ENCODE measurements around the gene NCKAP1.
"Not testable (repeated sequence)": the region's sequence is repeated elsewhere in the genome, so short reads cannot be mapped to it uniquely, and the experiment has no call there.

Gene NCKAP1

DNA sequence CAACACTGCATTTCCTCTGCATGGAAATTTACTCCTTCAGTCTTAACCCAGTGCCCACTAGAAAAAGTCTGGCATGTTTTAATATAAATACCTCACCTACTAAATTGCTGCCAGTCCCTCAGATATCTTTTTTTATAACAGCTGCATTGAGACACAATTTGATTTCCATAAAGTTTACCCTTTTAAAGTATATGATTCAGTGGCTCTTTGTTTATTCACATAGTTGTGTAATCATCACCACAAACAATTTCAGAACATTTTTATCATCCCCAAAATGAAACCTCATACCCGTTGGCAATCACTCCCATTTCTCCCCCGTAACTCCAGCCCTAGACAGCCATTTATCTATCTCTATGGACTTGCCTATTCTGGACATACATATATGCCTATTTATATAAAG is 154.8 kb downstream of the NCKAP1 start:
- no peak for DNase-seq (ENCODE audit: low read depth, low spot score)
- no peak for TF ChIP-seq CTCF (IDR thresholded peaks at IDR 0.05; ENCODE audit: insufficient read depth, low read length, missing control alignments)
- ChIA-PET CTCF (no interaction called here), POLR2A (no interaction called here)
- H3K4me3 ChIP-seq (ENCODE audit: low read depth, low read length), result no peak overlapping the region

DNA sequence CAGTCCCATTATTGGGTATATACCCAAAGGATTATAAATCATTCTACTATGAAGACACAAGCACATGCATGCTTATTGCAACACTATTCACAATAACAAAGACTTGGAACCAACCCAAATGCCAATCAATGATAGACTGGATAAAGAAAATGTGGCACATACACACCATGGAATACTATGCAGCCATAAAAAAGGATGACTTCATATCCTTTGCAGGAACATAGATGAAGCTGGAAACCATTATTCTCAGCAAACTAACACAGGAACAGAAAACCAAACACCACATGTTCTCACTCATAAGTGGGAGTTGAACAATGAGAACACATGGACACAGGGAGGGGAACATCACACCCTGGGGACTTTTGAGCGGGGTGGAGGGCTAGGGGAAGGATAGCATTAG is 158.2 kb downstream of the NCKAP1 start:
- H3K4me3 ChIP-seq (ENCODE audit: low read depth, low read length); CTCF ChIA-PET; DNase-seq (ENCODE audit: low read depth, low spot score); POLR2A ChIA-PET: not testable (repeated sequence)

GRCh38 chr2:182876653-182877052 is 161.6 kb downstream of the NCKAP1 start:
- H3K4me3 ChIP-seq (ENCODE audit: low read depth, low read length); POLR2A ChIA-PET; DNase-seq (ENCODE audit: low read depth, low spot score); CTCF ChIA-PET: not testable (repeated sequence)

GRCh38 chr2:182870227-182870626 is 168.0 kb downstream of the NCKAP1 start:
- no peak for TF ChIP-seq CTCF (IDR thresholded peaks at IDR 0.05; ENCODE audit: insufficient read depth, low read length, missing control alignments)
- ChIA-PET CTCF (no interaction called here), POLR2A (no interaction called here)
- no peak for DNase-seq (ENCODE audit: low read depth, low spot score)
- H3K4me3 ChIP-seq (ENCODE audit: low read depth, low read length), result no peak overlapping the region

DNA sequence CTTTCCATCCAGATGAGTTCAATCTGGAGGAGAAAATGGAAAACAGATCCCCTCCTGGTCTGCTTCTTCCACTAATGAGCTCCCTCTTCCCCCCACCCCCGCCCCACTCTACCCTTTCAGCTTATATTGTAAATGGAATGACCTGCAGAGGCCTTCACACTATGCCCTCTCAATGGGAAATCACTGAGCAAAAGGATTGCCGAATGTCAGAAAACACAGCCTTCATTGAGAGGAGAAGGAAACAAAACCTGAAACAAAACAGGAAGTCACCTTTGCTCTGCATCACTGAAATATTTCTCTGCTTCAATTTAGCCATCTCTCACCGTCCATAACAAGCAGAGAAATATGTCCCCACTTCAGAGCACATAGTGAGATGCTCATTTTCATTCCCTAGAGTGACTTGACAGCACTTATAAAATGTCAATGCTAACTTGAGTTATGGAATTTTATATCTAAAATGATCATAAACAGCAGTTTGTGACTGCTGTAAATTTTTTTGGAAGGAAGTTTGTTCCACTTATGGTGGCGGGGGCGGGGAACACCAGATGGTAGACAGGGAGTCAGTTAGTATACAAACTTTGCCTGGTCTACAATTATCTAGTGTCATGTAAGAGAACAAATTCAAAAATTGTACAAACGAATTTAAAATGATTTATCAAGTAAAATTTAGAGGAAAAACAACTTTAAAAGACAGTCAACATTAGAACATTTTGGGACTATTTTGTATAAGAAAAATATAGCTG is 170.0 kb downstream of the NCKAP1 start:
- TF ChIP-seq CTCF (IDR thresholded peaks at IDR 0.05; ENCODE audit: insufficient read depth, low read length, missing control alignments), result no peak
- no peak overlapping the region for H3K4me3 ChIP-seq (ENCODE audit: low read depth, low read length)
- ChIA-PET POLR2A (no interaction called here), CTCF (interaction anchor here (0.7 to 1.2 kb wide), 3 partner anchors 10 to 125 kb away, joined by 3 to 4 read pairs (median 3); no protein-coding TSS in a partner anchor)
- no peak for DNase-seq (ENCODE audit: low read depth, low spot score)

DNA sequence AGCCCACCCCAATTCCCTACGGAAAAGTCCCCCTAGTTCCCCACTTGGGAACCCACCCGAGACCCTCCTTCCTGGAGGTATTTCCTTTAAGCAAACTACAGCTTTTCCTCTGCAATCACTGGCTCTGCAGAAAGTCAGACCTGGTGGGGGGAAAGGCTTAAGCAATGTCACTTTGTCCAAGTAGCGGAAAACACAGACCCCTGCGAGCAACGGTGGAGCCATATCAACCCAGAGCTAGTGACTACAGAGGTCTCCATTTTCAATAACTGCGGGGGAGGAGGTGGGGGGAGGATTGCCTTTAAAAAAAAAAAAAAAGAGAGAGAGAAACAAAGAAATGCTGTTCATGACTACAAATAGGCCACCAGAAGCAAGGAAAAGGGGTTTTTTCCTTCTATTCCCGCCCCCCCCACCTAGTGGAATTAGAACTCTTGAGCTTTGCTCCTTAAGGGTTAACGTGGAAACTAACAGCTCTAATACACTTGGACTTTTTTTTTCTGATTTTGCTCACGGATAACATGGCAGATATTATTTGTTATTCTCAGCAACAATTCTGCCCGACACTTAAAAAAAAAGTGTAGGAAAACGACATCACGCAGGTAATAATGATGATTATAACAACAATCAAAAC is 170.7 kb downstream of the NCKAP1 start:
- CTCF ChIA-PET, result interaction anchor here (0.7 to 1.2 kb wide), 4 partner anchors 10 to 126 kb away, joined by 3 to 4 read pairs (median 3); no protein-coding TSS in a partner anchor
- TF ChIP-seq CTCF (IDR thresholded peaks at IDR 0.05; ENCODE audit: insufficient read depth, low read length, missing control alignments), result no peak
- peak overlapping the region; percentile 59 for H3K4me3 ChIP-seq (ENCODE audit: low read depth, low read length)
- POLR2A ChIA-PET, result no interaction called here
- no peak for DNase-seq (ENCODE audit: low read depth, low spot score)

GRCh38 chr2:182866461-182867406 is 171.5 kb downstream of the NCKAP1 start, which contains the start of gene FRZB:
TSS of gene FRZB (minus strand) at chr2:182866637. CDS start at chr2:182866552, 85 bp downstream.
- TF ChIP-seq CTCF (IDR thresholded peaks at IDR 0.05; ENCODE audit: insufficient read depth, low read length, missing control alignments), result no peak
- ChIA-PET POLR2A (no interaction called here), CTCF (interaction anchor here (0.7 to 0.9 kb wide), 3 partner anchors 12 to 76 kb away, joined by 3 read pairs; no protein-coding TSS in a partner anchor)
- peak within 1 kb of the TSS; percentile 59 for H3K4me3 ChIP-seq (ENCODE audit: low read depth, low read length)
- DNase-seq (ENCODE audit: low read depth, low spot score), result no peak

All from AG04449 (cell line).